ENCODE measurements around the gene MYL4.

- TF ChIP-seq CTCF (IDR thresholded peaks at IDR 0.05) (peak; percentile 95 to 99 (median 99)), POLR2A (IDR thresholded peaks at IDR 0.05) (peak in 1 of 2 donors; percentile 63)
These were observed 20.6 kb downstream of the MYL4 start for GRCh38 chr17:47229535-47230443.

All from thyroid gland (tissue), 4 donors.